ENCODE data around the gene CTSL.

CTSL gene

DNA sequence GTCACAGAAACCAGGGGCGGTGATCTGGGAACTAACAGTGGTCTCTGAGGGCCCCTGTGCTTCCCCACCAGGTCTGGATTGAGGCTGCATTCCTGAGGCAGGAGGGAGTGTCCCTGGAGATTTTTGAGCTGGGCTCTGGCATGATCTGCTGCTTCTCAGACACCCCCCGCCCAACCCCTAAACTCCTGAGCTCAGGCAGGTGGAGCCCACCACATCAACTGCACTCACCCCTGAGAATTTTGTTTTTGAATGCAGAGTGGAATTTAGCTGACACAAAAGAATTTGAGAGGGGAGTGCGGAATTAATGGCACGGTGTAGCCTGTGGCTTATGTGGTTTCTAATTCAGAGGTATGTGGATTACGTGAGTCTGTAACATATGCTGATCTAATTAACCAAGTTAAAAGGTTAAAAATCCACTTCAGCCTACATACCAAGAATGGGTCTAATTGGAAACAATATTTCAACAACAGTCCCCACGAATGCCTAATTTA lies 23.9 kb upstream of the CTSL start:
- no peak for DNase-seq

DNA sequence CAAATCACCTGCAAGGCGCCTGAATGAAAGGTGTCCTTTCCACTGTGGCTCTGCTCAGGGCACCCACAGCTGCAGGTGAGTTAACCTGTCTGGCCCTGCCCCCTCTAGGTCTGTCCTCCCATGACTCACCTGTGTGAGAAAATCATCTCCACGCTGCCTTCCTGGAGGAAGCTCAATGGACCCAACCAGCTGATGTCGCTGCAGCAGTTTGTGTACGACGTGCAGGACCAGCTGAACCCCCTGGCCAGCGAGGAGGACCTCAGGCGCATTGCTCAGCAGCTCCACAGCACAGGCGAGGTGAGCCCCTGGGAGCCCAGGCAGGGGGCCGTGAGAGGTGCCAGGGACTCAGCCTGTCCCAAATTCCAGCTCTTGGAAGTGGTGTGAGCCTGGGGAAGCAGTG lies 23.0 kb upstream of the CTSL start:
- DNase-seq = no peak

GRCh38 chr9:87703636-87704276 lies 22.2 kb upstream of the CTSL start:
- DNase-seq = no peak

DNA sequence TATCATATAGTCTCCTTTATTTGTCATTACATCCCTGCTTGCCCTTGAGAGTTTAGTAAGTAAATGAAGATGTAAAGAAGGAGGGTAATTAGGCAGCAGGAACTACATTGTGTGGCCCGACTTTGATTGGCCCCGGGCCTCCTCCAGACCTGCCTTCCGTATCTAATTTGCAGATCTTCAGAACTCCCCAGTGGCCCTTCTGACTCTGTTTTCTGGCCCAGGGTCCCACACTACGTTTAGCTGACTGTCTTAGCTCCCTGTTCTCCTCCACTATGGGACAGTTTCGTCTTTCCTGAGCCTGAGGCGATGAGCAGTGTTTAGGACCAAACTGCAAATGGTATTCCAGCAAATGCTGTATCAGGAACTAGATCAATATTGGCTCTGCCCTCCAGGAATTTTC lies 21.6 kb upstream of the CTSL start:
- no peak for DNase-seq

DNA sequence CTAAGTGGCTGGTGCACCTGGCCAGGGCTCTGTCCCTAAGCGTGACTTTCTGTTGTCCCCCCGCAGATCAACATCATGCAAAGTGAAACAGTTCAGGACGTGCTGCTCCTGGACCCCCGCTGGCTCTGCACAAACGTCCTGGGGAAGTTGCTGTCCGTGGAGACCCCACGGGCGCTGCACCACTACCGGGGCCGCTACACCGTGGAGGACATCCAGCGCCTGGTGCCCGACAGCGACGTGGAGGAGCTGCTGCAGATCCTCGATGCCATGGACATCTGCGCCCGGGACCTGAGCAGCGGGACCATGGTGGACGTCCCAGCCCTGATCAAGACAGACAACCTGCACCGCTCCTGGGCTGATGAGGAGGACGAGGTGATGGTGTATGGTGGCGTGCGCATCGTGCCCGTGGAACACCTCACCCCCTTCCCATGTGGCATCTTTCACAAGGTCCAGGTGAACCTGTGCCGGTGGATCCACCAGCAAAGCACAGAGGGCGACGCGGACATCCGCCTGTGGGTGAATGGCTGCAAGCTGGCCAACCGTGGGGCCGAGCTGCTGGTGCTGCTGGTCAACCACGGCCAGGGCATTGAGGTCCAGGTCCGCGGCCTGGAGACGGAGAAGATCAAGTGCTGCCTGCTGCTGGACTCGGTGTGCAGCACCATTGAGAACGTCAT lies 19.7 kb upstream of the CTSL start:
- DNase-seq = no peak

DNA sequence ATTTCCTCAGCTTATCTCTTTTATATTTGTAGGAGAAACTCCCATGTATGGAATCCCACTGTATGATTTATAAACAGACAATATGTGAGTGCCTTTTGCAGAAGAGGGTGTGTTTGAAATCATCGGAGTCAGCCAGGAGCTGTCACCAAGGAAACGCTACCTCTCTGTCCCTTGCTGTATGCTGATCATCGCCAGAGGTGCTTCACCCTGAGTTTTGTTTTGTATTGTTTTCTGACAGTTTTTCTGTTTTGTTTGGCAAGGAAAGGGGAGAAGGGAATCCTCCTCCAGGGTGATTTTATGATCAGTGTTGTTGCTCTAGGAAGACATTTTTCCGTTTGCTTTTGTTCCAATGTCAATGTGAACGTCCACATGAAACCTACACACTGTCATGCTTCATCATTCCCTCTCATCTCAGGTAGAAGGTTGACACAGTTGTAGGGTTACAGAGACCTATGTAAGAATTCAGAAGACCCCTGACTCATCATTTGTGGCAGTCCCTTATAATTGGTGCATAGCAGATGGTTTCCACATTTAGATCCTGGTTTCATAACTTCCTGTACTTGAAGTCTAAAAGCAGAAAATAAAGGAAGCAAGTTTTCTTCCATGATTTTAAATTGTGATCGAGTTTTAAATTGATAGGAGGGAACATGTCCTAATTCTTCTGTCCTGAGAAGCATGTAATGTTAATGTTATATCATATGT lies 18.0 kb upstream of the CTSL start:
- DNase-seq = no peak

GRCh38 chr9:87708546-87708945 lies 17.4 kb upstream of the CTSL start:
- DNase-seq = no peak

DNA sequence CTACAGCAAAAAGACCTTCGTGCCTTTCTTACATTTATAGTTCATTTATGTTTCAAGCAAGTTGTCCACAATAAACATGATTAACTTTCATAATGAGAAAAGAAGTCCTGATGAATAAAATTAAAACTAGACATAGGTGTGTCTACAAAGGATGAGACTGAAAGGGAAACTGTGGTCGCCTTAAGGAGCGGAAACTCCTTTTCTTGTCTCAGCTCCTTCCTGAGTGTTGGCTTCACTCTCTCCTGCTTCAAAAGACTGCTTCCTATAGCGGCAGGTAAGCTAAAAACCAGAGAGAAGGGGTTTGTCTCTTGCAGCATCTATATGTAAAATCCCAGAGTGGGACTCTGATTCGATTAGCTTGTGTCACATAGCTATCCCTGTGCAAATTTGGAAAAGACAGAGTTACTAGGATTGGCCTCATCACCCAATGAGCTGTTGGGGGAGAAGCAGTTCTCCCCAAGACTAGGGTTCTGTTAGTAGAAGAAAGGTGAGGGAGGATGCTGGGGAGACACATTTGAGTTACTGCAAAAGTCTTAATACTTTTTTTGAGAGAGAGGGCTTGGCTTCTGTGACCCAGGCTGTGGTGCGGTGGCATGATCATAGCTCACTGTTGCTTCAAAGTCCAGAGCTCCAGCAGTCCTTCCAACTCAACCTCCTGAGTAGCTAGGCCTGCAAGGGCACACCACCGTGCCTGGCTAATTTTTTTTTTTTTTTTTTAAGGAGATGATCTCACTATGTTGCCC lies 16.8 kb upstream of the CTSL start:
- no peak for DNase-seq

- DNase-seq = no peak
These were observed 15.5 kb upstream of the CTSL start for GRCh38 chr9:87710443-87710842.

- no peak for DNase-seq
These were observed 13.8 kb upstream of the CTSL start for GRCh38 chr9:87711857-87712800.

- DNase-seq = no peak
These were observed 13.1 kb upstream of the CTSL start for GRCh38 chr9:87712801-87713277.

DNA sequence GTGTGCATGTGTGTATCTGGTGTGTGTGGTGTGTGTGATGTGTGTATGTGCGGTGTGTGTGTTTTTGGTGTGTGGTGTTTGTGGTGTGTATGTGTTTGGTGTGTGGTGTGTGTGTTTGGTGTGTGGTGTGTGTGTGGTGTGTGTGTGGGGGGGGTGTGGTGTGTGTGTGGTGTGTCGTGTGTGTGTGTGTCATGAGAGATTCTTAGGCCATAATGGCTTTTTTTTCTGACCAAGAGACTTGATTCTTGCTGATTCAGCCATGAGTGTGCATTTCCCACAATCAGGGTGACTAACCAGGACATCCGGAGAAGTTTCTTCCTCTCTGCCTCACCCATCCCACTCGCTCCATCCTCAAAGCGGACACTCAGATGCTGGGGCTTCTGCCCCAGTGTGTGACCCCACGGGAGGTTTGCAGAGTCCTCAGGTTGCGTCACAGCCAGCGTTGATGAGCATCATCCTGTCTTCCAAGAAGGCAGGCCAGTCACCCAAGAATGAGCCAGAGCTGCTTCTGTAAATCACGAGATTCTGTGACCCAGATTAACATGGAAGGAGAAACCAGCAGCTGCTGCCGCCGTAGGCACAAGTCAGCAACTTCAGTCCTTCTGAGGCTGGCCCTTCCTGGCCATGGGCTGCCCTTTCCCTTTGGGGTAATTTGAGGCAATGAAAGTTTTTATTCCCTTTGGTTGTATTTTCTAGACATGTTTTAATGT lies 12.5 kb upstream of the CTSL start:
- DNase-seq = peak; percentile 28

DNA sequence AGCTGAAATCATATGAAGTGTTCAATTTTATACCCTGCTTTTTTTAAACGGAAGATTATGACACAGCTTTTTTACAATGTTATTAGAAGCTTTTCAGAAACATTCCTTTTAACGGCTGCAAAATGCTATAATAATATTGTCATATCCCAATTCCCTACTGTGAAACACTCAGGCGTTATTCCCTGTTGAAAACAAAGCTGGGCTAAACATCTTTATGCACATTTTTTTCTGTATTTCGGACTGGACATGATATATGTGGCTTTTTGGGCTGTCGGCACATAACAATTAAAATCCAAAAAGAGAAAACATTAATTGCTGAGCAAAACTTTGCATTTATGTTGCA lies 12.0 kb upstream of the CTSL start:
- no peak for DNase-seq

DNA sequence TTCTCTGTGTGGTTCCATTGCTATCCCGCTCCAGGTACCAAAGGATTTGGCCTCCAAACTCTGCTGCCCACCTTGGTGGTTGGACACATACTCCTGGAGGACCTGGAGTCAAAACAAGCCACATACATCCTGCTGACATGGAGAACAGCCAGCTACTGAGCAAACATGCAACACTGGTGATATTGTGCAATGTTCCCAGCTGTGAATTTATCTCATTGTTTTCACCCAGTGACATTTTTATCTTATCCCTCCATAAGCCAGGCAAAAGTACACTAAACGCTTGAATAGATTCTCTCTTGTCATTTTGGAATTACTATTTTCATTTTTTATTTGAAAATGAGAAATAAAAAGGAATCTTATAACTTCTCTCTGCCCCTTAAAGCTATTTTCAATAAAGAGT lies 11.1 kb upstream of the CTSL start:
- no peak for DNase-seq

DNA sequence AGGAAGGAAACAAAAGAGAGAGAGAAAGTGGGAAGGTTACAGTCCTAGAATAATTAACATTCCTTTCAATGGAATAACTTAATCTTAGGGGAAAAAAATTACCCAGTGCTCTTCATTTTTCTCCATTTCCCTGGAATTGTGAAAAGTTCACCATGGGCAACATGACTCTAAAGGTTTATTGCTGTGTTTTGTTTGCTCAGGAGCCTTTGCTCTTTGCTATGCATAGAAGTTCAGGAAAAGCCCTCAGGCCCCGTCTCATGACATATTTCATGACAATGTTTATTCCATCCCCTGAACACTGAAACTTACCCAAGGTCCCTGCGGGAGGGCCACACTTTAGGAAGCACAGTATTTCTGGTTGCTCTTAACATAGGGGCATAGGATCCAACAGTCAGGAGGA lies 9.8 kb upstream of the CTSL start:
- no peak for DNase-seq

GRCh38 chr9:87717456-87717855 lies 8.5 kb upstream of the CTSL start:
- no peak for DNase-seq

DNA sequence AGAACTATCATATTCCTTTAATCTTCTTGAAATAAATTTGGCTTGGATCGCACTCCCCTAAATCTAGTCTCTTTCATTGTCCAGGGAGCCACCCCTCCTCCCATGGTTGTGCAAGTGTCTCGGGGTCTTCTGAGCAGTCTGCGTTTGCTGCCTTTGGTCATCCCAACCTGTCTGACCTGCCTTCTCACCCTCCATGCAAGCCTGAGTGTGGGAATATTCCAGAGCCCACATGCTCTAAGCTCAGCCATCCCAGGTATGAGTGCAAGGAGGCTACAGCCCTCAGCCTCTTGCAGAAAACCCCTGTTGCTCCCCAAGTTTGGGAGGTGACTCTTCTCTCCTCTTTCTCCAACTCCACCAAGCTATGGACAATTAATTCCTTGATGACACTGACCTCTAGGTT lies 7.7 kb upstream of the CTSL start:
- DNase-seq = no peak

DNA sequence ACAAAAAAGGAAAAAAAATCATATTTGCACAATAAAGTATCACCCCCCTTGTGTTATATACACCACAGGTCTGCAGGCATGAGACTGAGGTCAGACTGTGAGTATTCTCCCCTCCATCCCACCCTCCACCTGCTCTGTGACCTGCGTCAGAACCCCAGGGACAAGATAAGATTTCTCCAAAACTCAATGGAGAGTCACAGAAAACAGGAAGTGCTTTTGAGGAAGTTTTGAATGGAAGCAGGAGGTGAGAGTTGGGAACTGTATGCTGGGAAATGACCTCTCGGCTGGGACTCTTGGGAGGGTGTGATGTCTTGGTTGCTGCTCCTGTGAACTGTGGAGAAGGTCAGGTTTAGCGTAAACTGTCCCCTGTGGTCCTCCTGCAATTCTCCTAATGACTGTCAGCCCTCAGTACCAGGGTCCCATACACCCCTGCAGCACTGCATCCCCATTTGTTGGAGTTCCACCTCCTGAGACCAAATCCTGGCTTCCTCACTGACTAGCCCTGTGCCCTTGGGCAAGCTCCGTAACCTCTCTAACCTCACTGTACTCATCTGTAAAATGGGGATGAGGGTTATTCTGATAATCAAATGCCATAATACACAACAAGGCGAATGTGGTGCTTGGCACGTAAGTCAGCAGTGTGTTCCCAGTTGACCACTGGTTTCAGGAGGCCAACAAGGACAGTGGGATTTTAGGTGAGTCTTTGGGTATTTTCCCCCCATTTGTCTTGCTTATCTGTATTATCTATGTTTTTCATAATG lies 6.9 kb upstream of the CTSL start:
- no peak for DNase-seq

- no peak for DNase-seq
These were observed 5.7 kb upstream of the CTSL start for GRCh38 chr9:87720173-87720572.

GRCh38 chr9:87722393-87723088 lies 3.4 kb upstream of the CTSL start:
- no peak for DNase-seq
